Eye (tissue), 1 donor: Measurements from ENCODE around the gene WASF2.
"Not testable (repeated sequence)": the region's sequence is repeated elsewhere in the genome, so short reads cannot be mapped to it uniquely, and the experiment has no call there.

Experiments used
- DNase-seq: peaks from one replicate; pipeline ENCODE4 v3.0.0-alpha.2; 2015

Gene WASF2

DNA sequence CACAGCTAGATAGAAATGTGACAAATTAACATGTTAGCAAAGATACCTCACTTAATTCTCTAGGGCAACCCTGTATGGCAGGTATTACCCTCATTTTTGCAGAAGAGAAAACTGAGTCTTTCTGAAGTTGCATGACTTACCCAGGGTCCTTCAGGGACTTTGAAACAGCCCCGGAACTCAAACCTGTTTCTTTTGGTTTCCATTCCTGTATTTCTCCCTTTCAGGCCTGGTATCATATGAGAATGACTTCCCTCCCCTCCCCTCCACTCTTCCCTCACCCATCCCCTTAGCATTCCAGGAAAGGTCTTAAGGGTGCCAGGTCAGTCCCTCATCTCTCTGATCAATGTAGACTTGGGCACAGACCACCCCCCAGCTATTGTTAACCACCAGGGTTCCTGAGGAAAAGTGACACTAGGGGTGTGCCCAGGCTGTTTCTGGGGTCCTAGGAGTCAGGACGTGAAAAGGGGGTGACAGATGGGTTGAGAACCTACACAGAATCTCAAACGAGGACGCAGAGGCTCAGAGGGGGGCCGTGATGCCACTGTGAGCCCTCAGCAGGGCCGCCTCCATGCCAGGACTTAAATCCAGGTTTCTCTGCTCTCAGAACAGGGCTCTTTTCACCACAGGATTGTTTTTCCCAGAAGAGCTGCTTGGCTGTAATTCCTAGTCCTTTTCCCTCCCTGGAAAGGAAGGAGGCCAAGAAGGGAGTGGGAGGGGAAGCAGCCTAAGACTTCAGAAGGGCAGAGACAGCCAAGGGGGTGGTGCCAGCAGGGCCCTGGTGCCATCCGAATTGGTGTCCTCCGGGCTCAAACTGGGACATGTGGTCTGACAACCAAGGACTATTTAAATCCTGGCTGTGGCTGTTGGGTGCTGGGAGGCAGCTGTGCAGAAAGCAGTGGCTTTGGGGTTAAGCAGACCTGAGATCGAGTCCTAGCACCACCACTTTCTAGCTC lies 2.1 kb upstream of the WASF2 start:
- peak; percentile 35 for DNase-seq

DNA sequence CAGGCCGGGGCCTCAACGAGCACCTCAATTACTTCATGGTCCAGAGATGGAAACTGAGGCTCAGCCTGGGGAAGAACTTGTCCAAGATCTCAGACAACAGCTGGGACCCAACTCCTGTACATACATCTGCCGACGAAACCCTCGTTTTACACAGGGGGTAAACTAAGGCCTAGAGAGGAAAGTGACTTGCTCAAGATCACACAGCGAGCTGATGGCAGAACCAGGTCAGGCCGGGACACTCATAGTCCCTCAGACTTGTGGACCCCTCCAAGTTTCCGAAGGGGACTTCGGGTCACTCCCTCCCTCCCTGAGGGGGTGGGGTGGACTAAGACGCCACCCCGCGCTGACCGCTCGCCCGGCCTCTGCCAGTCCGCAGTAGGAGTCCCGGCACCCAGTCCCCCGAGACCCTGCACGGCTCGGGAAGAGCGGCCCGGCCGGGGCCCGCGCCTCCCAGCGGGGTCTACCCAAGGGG lies 430 bp downstream of the WASF2 start:
- peak; percentile 83 for DNase-seq

DNA sequence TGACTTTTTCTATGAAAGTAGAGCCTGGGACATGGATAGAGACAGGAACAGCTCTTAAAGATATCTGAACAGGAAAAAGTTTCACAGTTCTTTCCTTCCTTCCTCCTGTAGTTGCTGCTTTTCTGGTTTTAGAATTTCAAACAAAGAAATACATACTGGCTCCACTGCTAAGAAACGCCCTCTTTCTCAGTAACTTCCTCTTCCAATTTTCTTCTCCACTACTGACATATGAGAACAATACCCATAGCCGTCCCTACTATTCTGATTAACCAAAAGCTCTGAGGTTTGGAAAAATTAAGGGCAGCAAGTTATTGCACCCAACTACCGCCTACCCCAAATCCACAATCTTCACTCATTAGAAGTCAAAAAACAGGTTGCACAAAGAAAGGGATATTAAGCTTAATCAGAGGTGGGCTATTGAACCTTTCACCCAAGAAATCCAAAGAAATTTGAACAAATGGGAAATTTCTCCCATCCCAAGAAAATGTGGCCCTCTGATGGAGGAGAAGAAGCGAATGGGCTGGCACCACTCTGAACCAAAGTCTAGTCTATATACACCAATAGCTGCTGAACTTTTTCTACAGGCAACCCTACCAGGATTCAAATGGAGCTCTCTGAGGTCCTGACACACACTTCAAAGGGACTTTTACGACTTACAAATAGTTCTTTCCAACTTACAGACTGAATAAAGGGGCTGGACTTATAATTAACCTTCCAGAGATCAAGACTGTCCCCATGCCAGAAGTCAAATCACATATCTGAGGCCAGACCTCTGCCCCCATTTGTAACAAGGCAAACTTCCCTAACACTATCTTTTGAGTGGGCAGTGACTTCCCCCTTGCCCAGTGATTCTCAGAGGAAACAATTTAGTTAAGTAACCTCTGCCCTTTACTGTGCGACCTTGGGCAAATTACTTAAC lies 1.7 kb downstream of the WASF2 start:
- peak; percentile 46 for DNase-seq

DNA sequence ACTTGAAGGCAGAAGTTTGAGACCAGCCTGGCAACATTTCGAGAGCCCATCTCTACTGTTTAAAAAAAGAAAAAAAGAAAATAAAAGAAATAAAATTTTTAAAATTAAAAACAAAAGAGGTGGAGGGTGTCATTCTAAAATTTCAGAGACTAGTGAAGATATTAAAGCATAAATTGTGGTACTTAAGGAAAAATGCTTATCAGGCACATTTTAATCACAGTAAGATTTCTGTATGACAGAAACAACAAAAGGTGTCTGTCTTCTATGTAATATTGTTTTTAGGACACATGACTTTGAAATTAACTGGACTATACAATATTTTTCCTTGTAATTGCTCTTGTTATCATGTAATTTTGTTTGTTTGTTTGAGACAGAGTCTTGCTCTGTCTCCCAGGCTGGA lies 4.6 kb downstream of the WASF2 start:
- no peak for DNase-seq

DNA sequence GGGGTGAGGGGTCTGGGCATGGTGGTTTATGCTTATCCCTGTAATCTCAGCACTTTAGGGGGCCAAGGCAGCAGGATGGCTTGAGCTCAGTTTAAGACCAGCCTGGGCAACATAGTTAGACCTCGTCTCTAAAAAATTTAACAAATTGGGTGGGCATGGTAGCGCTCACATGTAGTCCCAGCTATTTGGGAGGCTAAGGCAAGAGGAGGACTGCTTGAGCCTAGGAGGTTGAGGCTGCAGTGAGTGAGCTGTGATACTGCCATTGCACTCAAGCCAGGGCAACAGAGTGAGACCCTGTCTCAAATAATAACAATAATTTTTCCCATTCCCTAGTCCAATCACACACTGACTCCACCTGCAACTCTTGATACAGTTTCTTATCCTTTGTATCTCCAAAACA lies 6.3 kb downstream of the WASF2 start:
- DNase-seq: no peak

DNA sequence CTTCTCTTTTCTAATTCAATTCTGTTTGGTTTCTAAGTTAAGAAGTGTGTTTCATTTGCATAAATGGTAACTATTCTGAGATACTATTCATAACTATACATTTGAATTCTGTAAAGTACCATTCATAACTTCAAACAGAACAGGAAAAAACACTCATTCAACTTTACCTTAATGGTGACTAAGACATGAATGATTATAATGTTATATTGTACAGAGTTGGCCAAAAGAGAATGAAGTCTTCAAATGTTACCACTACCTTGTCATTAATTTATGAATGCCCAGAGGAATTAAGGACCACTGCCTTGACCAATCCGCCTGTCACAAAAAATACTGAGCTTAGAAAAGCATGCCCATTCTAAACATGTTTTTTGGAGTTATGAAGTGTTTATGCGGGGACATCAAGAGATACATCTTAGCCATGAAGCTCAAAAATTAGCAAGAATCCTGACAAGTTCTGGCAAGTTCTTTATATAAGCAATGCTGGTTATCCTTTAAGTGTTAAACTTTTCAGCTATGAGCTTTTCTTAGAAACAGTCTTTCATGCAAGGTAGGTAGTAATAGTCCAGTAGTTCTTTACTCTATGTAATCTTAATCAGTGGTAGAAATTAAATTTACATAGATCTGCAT lies 7.9 kb downstream of the WASF2 start:
- no peak for DNase-seq

DNA sequence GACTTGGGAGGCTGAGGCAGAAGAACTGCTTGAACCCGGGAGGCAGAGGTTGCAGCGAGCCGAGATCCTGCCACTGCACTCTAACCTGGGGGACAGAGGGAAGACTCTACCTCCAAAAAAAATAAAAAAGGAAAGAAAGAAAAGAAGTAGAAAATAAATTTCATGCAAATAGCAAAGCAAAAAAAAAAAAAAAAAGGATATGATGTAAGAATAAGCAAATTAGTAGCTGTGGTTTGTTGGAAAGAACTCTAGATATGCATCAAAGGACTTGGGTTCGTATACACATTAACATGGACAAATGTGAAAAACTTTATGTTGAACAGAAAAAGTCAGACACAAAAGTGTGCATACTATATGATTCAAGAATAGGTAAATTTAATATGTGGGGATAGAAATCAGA lies 11.9 kb downstream of the WASF2 start:
- DNase-seq: no peak

DNA sequence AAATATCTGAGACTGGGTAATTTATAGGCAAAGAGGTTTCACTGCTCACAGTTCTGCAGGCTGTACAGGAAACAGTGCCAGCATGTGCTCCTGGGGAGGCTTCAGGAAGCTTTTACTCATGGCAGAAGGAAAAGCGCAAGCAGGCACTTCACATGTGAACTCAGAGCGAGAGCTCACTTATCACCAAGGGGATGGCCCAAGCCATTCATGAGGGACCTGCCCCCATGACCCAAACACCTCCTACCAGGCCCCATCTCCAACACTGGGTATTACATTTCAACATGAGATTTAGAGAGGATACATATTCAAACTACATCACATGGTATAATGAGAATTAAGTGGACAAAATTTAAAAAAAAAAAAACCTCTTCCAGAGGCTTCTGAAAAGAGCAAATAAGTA lies 13.7 kb downstream of the WASF2 start:
- DNase-seq: no peak

DNA sequence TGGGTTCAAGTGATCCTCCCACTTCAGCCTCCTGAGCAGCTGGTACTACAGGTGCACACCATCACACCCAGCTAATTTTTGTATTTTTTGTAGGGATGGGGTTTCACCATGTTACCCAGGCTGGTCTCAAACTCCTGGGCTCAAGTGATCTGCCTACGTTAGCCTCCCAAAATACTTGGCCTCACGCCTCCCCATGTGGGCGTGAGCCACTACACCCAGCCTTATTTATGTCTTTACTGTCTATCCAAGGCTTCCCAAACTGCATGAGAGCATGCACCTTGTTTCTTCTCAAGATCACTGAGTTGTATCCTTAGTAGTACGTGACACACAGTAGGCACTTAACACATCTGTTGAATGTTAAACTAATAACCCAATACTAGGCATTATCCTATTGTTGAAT lies 14.2 kb downstream of the WASF2 start:
- no peak for DNase-seq

DNA sequence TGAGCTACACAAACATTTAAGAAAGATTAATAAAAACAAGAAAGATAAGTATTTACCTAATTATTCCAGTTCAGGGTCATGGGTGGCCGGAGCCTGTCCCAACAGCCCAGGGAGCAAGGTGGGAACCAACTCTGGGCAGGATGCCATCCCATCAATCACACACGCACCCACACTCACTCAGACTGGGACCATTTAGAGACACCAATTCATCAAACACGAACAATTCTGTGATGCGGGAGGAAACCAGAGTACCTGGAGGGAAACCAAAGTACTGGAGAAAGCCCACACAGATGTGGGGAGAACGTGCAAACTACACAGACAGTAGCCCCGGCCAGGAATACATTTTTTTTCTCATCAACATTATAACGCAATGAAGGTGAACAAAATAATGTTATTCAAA lies 16.2 kb downstream of the WASF2 start:
- DNase-seq: no peak

DNA sequence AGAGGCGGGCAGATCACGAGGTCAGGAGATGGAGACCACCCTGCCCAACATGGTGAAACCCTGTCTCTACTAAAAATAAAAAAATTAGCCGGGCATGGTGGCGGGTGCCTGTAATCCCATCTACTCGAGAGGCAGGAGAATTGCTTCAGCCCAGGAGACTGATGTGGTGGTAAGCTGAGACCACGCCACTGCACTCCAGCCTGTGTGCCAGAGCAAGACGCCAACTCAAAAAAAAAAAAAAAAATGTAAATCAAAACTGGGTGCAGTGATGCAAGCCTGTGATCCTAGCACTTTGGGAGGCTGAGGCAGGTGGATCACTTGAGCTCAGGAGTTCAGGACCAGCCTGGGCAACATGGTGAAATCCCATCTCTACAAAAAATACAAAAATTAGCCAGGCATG lies 17.9 kb downstream of the WASF2 start:
- DNase-seq: not testable (repeated sequence)

DNA sequence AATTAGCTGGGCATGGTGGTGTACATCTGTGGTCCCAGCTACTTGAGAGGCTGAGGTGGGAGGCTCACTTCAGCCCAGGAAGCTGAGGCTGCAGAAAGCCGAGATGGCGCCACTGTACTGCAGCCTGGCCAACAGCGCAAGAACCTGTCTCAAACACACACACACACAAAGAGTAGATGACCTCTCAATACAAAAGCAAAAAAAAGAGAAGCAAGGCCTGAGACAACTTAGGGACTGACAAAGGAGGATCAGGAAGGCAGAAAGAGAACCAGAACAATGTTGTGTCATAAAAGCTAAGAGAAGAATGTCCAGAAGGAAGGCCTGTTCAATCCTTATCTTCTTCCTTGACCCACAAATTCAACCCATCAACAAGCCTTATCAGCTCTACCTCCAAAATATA lies 18.5 kb downstream of the WASF2 start:
- no peak for DNase-seq

DNA sequence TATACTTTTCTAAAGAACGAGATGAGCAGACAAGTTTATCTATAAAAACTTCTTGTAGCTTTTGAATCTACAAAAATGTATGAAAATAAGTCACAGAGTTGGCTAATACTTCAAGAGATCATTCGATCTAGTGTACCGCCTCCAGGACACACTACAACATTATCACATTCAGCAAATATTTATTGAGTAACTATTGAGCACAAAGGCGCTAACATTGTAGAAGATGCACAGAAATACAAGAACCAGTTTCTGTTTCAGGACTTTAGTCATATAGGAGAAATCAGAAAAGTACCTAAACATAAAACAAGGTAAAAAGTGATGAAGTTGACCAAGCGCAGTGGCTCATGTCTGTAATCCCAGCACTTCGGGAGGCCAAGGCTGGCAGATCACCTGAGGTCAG lies 20.6 kb downstream of the WASF2 start:
- no peak for DNase-seq

DNA sequence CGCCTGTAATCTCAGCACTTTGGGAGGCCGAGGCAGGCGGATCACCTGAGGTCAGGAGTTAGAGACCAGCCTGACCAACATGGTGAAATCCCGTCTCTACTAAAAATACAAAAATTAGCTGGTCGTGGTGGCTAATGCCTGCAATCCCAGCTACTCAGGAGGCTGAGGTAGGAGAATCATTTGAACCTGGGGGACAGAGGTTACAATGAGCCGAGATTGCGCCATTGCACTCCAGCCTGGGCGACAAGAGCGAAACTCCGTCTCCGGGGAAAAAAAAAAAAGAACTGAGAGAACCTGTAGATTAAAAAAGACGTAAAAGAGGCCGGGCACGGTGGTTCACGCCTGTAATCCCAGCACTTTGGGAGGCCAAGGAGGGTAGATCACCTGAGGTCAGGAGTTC lies 21.6 kb downstream of the WASF2 start:
- DNase-seq: not testable (repeated sequence)

DNA sequence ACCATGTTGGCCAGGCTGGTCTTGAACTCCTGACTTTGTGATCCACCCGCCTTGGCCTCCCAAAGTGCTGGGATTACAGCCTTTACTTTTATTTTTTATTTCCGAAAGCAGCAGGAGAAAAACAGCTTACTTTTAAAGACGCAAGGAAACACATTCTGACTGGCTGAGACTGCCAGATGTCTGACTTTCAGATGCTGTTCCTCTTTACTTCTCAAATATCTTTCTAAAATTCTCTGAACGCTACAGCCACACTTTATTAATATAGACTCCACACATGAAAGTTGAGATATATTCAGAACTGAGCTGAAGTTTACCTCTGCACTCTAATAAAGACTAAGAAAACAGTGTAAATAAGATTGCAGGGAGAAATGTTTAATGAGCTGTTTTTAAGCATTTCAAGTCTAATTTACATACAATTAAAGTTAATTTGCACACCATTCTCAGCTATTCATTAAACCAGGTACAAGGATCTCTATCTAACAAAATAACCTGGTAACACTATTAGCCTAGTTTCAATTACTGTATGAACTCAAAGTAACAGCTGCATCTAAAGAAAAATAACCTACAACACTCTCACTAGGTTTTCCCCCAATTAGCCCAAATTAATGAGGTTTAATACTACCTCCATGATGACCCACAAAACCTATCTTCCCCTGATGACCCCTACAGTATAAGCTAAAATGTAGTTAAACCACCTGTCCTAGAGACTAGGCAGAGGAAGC lies 24.9 kb downstream of the WASF2 start:
- no peak for DNase-seq

DNA sequence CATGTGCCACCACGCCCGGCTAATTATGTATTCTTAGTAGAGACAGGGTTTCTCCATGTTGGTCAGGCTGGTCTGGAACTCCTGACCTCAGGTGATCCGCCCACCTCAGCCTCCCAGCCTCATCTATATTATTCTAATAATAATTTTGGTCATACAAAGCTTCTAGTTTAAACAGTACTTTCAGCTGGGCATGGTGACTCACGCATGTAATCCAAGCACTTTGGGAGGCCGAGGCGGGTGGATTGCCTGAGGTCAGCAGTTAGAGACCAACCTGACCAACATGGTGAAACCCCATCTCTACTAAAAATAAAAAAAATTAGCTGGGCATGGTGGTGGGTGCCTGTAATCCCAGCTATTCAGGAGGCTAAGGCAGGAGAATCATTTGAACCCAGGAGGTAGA lies 26.1 kb downstream of the WASF2 start:
- not testable (repeated sequence) for DNase-seq

DNA sequence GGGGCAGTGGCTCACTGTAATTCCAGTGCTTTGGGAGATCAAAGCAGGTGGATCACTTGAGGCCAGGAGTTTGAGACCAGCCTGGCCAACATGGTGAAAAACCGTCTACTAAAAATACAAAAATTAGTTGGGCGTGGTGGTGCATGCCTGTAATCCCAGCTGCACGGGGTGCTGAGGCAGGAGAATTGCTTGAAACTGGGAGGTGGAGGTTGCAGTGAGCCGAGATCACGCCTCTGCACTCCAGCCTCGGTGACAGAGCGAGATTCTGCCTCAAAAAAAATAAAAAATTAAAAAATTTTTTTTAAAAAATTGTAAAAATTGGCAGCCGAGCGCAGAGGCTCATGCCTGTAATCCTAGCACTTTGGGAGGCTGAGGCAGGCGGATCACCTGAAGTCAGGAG lies 31.4 kb downstream of the WASF2 start:
- not testable (repeated sequence) for DNase-seq

DNA sequence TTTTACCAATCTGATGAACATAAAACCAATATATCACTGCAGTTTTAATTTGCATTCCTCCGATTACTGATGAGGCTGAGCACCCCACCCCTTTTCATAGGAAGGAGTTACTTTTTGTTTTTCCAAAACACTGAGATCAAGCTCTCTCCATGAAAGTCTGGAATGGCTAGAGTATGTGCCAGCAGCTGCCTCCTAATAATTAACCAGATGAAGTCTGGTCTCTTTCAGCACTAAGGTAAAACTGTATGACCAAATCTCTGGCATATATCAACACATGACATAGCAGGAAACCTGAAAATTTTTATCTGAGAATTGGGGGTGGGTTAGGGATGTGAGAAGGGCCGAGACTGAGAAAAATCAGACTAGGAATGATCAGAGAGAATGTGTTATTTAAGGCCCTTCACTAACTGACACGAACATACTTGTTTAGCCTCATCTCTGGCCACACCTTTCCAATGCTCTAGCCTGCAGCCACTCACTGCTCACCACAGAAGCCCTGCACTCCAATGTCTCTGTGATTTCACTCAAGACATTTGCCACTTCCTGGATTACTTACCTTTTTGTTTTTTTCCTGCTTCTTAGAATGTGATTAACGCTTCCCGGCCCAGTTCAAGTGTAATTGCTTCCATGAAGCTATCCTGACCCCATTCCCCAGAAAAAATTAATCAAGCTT lies 34.7 kb downstream of the WASF2 start:
- DNase-seq: no peak

DNA sequence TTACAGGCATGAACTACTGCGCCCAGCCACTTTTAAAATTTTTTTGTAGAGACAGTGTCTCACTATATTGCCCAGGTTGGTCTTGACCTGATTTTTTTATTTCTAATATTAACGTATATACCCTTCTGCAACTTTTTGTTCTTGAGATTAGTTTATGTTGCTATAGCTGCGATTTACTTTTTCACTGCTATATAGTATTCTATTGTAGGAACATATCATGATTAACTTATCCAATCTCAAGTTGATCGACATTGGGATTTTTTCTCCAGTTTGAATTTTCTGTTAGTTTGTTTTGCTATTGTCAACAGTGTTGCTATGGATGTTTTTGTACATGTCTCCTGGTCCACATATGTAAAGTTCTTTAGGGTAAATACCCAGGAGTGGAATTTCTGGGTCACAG lies 35.4 kb downstream of the WASF2 start:
- no peak for DNase-seq

DNA sequence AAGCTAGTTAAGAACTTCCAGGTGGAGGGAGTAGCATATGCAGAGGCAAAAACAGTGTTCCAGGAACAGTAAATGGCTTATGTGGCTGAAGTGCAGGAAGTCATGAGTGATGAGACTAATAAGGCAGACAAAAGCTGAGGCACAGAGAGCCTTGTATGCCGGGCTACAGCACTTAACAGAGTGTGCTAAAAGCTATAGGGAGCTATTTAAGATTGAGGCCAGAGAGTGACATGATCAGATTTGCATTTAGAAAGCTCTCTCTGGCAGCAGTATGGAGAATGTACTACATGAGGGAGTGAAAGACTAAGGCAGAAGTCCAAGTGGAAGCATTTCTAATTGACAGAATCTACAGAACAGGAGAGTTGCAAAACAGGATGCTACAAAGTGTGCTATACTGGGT lies 38.6 kb downstream of the WASF2 start:
- peak; percentile 20 for DNase-seq

DNA sequence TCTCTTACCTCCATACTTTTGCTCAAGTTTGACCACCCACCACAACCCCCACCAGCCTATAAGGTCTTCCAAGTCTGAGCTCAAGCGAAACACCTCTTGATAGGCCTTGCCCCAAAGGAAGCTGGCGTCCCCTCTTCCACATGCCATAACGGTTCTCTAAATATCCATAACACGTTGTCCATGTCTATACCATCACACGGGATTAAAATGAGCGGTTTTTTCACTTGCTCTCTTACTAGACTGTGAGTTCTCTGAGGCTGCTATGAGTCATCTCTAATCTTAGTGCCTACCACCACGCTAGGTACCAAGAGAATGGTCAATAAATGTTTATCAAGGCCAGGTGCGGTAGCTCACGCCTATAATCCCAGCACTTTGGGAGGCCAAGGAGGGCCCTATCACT lies 41.0 kb downstream of the WASF2 start:
- no peak for DNase-seq

DNA sequence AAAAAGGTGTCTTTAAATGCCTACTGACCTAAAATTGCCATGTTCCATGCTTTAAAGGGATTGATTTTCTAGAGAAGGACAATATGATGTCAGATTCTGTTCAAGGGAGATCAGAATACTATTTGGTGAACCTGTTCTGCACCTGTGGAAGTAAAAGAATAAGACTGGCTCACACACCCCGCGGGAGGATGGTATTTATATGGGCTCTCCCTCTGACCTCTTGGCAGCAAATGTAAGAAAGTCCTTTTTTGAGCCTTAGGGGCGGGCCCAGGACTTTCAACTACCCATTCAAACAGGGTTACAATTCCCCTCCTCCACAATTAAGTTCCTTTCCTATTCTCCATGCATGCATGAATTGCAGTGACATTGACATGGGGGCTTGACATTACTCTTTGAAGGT lies 42.1 kb downstream of the WASF2 start:
- DNase-seq: no peak
